ENCODE results near the gene PRKAR1B.

- TF ChIP-seq, protein P1, sequence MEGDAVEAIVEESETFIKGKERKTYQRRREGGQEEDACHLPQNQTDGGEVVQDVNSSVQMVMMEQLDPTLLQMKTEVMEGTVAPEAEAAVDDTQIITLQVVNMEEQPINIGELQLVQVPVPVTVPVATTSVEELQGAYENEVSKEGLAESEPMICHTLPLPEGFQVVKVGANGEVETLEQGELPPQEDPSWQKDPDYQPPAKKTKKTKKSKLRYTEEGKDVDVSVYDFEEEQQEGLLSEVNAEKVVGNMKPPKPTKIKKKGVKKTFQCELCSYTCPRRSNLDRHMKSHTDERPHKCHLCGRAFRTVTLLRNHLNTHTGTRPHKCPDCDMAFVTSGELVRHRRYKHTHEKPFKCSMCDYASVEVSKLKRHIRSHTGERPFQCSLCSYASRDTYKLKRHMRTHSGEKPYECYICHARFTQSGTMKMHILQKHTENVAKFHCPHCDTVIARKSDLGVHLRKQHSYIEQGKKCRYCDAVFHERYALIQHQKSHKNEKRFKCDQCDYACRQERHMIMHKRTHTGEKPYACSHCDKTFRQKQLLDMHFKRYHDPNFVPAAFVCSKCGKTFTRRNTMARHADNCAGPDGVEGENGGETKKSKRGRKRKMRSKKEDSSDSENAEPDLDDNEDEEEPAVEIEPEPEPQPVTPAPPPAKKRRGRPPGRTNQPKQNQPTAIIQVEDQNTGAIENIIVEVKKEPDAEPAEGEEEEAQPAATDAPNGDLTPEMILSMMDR (conservative IDR thresholded peaks at IDR 0.05 in 1 of 2, IDR thresholded peaks at IDR 0.05 in 1 of 2; ENCODE audit: extremely low read depth in 1 of 2, insufficient read depth in 1 of 2, low read depth in 1 of 2, low read length in 2 of 2): no peak
- no peak for TF ChIP-seq EZH2 (IDR thresholded peaks at IDR 0.05; ENCODE audit: borderline replicate concordance, low read length)
Observed at GRCh38 chr7:569071-569855, 157.8 kb downstream of the PRKAR1B start.

Measured in mammary epithelial cell (primary cell).